IMR-90 (cell line): ENCODE measurements around the gene B3GLCT. TPM values are rescaled to one million over a fixed set of nuclear protein-coding genes. Genes with fewer than 3 reads are reported as not detected.

Source experiments
- ATAC-seq: fragments of 200-7000 bp; cut with Tn5 transposase; 2 replicates; pipeline ENCODE4 v1.9.1; 2020; ENCODE audit warnings: low read depth, mild to moderate bottlenecking, moderate library complexity
- BruUV-seq: library from RNA; stranded (reverse); fragments of 400-500 nt; replicated peaks from 2 replicates; lab custom pipeline; 2021; lab: Mats Ljungman, UMichigan
- CTCF ChIA-PET: fragments of 300-600 bp; formaldehyde crosslinking; extraction: SDS; loops from one replicate; lab custom pipeline; 2021; ENCODE audit warnings: antibody characterized with exemption; lab: Yijun Ruan, JAX
- POLR2A ChIA-PET: fragments of 300-600 bp; sonication (Branson Sonifier 250); formaldehyde crosslinking; loops from one replicate; lab custom pipeline; 2022; ENCODE audit warnings: antibody characterized with exemption; ENCODE audit not compliant: unreplicated experiment; lab: Charles Lee
- DNase-seq: peaks from one replicate; pipeline ENCODE4 v3.0.0; 2013
- H2AFZ ChIP-seq: replicated peaks from 2 replicates; pipeline ENCODE3; 2013; ENCODE audit warnings: low read length, mild to moderate bottlenecking; ENCODE audit not compliant: poor library complexity
- H2AK5ac ChIP-seq: 2 replicates; pipeline ENCODE4 v1.6.1; 2013; ENCODE audit warnings: low read depth, low read length, inconsistent platforms
- H2AK9ac ChIP-seq: replicated peaks from 2 replicates; pipeline ENCODE3; 2013; ENCODE audit warnings: mild to moderate bottlenecking, low read depth, low read length, moderate library complexity; ENCODE audit not compliant: poor library complexity
- H2BK120ac ChIP-seq: 2 replicates; pipeline ENCODE4 v1.6.1; 2013; ENCODE audit warnings: low read depth, low read length, inconsistent platforms
- H2BK15ac ChIP-seq: 3 replicates; pipeline ENCODE4 v1.6.1; 2013; ENCODE audit warnings: low read depth, low read length, inconsistent platforms
- H2BK20ac ChIP-seq: 2 replicates; pipeline ENCODE4 v1.6.1; 2013; ENCODE audit warnings: low read depth, mild to moderate bottlenecking, inconsistent platforms, low read length, moderate library complexity
- H2BK5ac ChIP-seq: 2 replicates; pipeline ENCODE4 v1.6.1; 2013; ENCODE audit warnings: mild to moderate bottlenecking, low read depth, low read length, inconsistent platforms; ENCODE audit not compliant: poor library complexity, severe bottlenecking
- H3K14ac ChIP-seq: replicated peaks from 2 replicates; pipeline ENCODE4 v1.6.1; 2013; ENCODE audit warnings: low read depth, low read length, inconsistent platforms
- H3K18ac ChIP-seq: 2 replicates; pipeline ENCODE4 v1.6.1; 2013; ENCODE audit warnings: low read depth, low read length, control low read depth
- H3K23ac ChIP-seq: 2 replicates; pipeline ENCODE4 v1.6.1; 2013; ENCODE audit warnings: low read depth, low read length, inconsistent platforms
- H3K27ac ChIP-seq: 2 replicates; pipeline ENCODE4 v1.5.1; 2013; ENCODE audit warnings: mild to moderate bottlenecking, control low read depth, low read length; ENCODE audit not compliant: insufficient read depth
- H3K27me3 ChIP-seq: 2 replicates; pipeline ENCODE4 v1.6.1; 2013; ENCODE audit warnings: low read length; ENCODE audit not compliant: control insufficient read depth, insufficient read depth
- H3K36me3 ChIP-seq: 2 replicates; pipeline ENCODE4 v1.6.1; 2013; ENCODE audit warnings: low read length, mixed read lengths; ENCODE audit not compliant: control insufficient read depth, insufficient read depth
- H3K4ac ChIP-seq: 2 replicates; pipeline ENCODE4 v1.6.1; 2013; ENCODE audit warnings: low read depth, low read length, inconsistent platforms
- H3K4me1 ChIP-seq: 2 replicates; pipeline ENCODE4 v1.6.1; 2013; ENCODE audit warnings: low read length, mixed read lengths; ENCODE audit not compliant: control insufficient read depth, insufficient read depth
- H3K4me2 ChIP-seq: 2 replicates; pipeline ENCODE4 v1.6.1; 2013; ENCODE audit warnings: low read depth, mild to moderate bottlenecking, control low read depth, low read length, moderate library complexity
- H3K4me3 ChIP-seq: 2 replicates; pipeline ENCODE4 v1.5.1; 2013; ENCODE audit warnings: low read depth, mild to moderate bottlenecking, control low read depth, low read length, moderate library complexity; ENCODE audit not compliant: insufficient read depth
- H3K56ac ChIP-seq: 2 replicates; pipeline ENCODE4 v1.6.1; 2013; ENCODE audit warnings: low read length, inconsistent platforms; ENCODE audit not compliant: insufficient read depth; ENCODE audit errors: extremely low read depth
- H3K79me1 ChIP-seq, 2 experiments: 2 replicates each; pipeline ENCODE4 v1.6.1; 2013; ENCODE audit warnings: low read length in 2 of 2, inconsistent platforms in 1 of 2, low read depth in 1 of 2
- H3K9ac ChIP-seq: 2 replicates; pipeline ENCODE4 v1.6.1; 2013; ENCODE audit warnings: low read depth, low read length, control low read depth
- H3K9me1 ChIP-seq: 2 replicates; pipeline ENCODE4 v1.6.1; 2013; ENCODE audit warnings: low read length, inconsistent platforms; ENCODE audit not compliant: insufficient read depth
- H3K9me3 ChIP-seq: 2 replicates; pipeline ENCODE4 v1.6.1; 2013; ENCODE audit warnings: low read length; ENCODE audit not compliant: control insufficient read depth, insufficient read depth
- H4K20me1 ChIP-seq: 2 replicates; pipeline ENCODE4 v1.6.1; 2013; ENCODE audit warnings: low read length, inconsistent platforms; ENCODE audit not compliant: insufficient read depth
- H4K5ac ChIP-seq: 2 replicates; pipeline ENCODE4 v1.6.1; 2013; ENCODE audit warnings: mild to moderate bottlenecking, low read depth, low read length, control low read depth
- H4K8ac ChIP-seq, 2 experiments: 2 replicates each; pipeline ENCODE4 v1.6.1; 2013; ENCODE audit warnings: low read depth in 2 of 2, low read length in 2 of 2, control low read depth in 1 of 2, inconsistent platforms in 1 of 2
- H4K91ac ChIP-seq: 2 replicates; pipeline ENCODE4 v1.6.1; 2013; ENCODE audit warnings: low read depth, low read length, inconsistent platforms; ENCODE audit not compliant: insufficient read depth
- BHLHE40 ChIP-seq: fragments of 150-350 bp; IDR thresholded peaks from 2 replicates; pipeline ENCODE4 v1.6.1; 2016; ENCODE audit warnings: mild to moderate bottlenecking, low read depth, low read length
- CEBPB ChIP-seq: IDR thresholded peaks from 2 replicates; pipeline ENCODE4 v1.6.1; 2012; ENCODE audit warnings: low read depth, low read length, improper control_type of control experiment
- CHD1 ChIP-seq: IDR thresholded peaks from 2 replicates; pipeline ENCODE4 v1.6.1; 2012; ENCODE audit warnings: low read depth, low read length, improper control_type of control experiment
- CTCF ChIP-seq: conservative IDR thresholded peaks from 2 replicates; pipeline ENCODE4 v1.5.1; 2012; ENCODE audit warnings: mild to moderate bottlenecking, low read depth, low read length, improper control_type of control experiment
- ELK1 ChIP-seq: fragments of 150-350 bp; IDR thresholded peaks from 2 replicates; pipeline ENCODE4 v1.6.1; 2016; ENCODE audit warnings: low read depth, mild to moderate bottlenecking, low read length, moderate library complexity, borderline replicate concordance
- FOS ChIP-seq: fragments of 150-350 bp; IDR thresholded peaks from 2 replicates; pipeline ENCODE4 v1.6.1; 2016; ENCODE audit warnings: low read depth, low read length
- MAZ ChIP-seq: IDR thresholded peaks from 2 replicates; pipeline ENCODE4 v1.6.1; 2012; ENCODE audit warnings: low read depth, mild to moderate bottlenecking, low read length, improper control_type of control experiment, moderate library complexity, borderline replicate concordance
- NFE2L2 ChIP-seq: fragments of 150-350 bp; IDR thresholded peaks from 2 replicates; pipeline ENCODE4 v1.6.1; 2016; ENCODE audit warnings: low read depth, mild to moderate bottlenecking, low read length
- POLR2A ChIP-seq: IDR thresholded peaks from 2 replicates; pipeline ENCODE4 v1.6.1; 2012; ENCODE audit warnings: mild to moderate bottlenecking, low read depth, low read length
- RAD21 ChIP-seq: IDR thresholded peaks from 2 replicates; pipeline ENCODE4 v1.6.1; 2012; ENCODE audit warnings: low read length, improper control_type of control experiment
- RCOR1 ChIP-seq: IDR thresholded peaks from 2 replicates; pipeline ENCODE4 v1.6.1; 2012; ENCODE audit warnings: mild to moderate bottlenecking, low read length, improper control_type of control experiment; ENCODE audit not compliant: insufficient replicate concordance
- RFX5 ChIP-seq: IDR thresholded peaks from 2 replicates; pipeline ENCODE4 v1.8.0; 2012; ENCODE audit warnings: low read depth, mild to moderate bottlenecking, low read length, moderate library complexity
- WGBS, 2 experiments: methylation state at CpG; one replicate each; pipeline versions ENCODE4 v1.1.5 to v1.1.7; 2013; ENCODE audit warnings: missing lambda C conversion rate in 2 of 2; ENCODE audit not compliant: insufficient read length in 1 of 2; ENCODE audit errors: extremely low coverage in 2 of 2; 5-methylcytosine and 5-hydroxymethylcytosine counted together
- dilution Hi-C: fragments of 300-500 bp; cut with HindIII; formaldehyde crosslinking; loops from one replicate; pipeline ENCODE4 v1.14.3; 2018; ENCODE audit warnings: low sequenced_read_pairs; ENCODE audit not compliant: unreplicated experiment
- in situ Hi-C: fragments of 300-500 bp; cut with MboI; formaldehyde crosslinking; loops from 3 replicates; pipeline ENCODE4 v1.14.3; 2019; ENCODE audit warnings: low sequenced_read_pairs, inconsistent platforms, mixed read lengths
- intact Hi-C: fragments of 100-400 bp; cut with micrococcal nuclease; formaldehyde crosslinking; loops from 2 replicates; pipeline ENCODE4 v1.10.0; 2022
- polyA plus RNA-seq, 3 experiments: library from polyadenylated mRNA; depleted of rRNA; stranded (reverse); fragments of >200 nt; gene quantifications; 2 replicates each; pipeline ENCODE4 v1.2.3, GENCODE V29; 2012; ENCODE audit warnings: low replicate concordance in 1 of 3
- total RNA-seq: library from RNA; depleted of rRNA; stranded (reverse); fragments of >200 nt; gene quantifications from 2 replicates; pipeline ENCODE4 v1.2.3, GENCODE V29; 2012
- TF ChIP-seq, protein P1 (sequence below): fragments of 150-350 bp; IDR thresholded peaks from 2 replicates; pipeline ENCODE4 v1.6.1; 2017; ENCODE audit warnings: mild to moderate bottlenecking, antibody characterized with exemption, low read length, low read depth

B3GLCT gene
- total and polyA plus RNA-seq, 2 of the 4 experiments (the other 2 are of a cell fraction): 2.0 to 4.5 TPM

- no peak overlapping the region for H4K91ac ChIP-seq
- H3K36me3 ChIP-seq: no peaks in the 10 kb centered on the region
- no peaks in the 10 kb centered on the region for H3K4me1 ChIP-seq
- no peak overlapping the region for H2BK15ac ChIP-seq
- TF ChIP-seq RCOR1 (no peak), BHLHE40 (no peak), ELK1 (no peak), CHD1 (no peak), CTCF (no peak), RAD21 (no peak), POLR2A (no peak), RFX5 (no peak), CEBPB (no peak), FOS (no peak), MAZ (no peak), NFE2L2 (no peak)
- TF ChIP-seq, protein P1, sequence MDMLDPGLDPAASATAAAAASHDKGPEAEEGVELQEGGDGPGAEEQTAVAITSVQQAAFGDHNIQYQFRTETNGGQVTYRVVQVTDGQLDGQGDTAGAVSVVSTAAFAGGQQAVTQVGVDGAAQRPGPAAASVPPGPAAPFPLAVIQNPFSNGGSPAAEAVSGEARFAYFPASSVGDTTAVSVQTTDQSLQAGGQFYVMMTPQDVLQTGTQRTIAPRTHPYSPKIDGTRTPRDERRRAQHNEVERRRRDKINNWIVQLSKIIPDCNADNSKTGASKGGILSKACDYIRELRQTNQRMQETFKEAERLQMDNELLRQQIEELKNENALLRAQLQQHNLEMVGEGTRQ: no peak
- intact Hi-C loops: no loop called here
- H3K4me3 ChIP-seq: no peak overlapping the region
- H3K14ac ChIP-seq: no peak overlapping the region
- no peak overlapping the region for H2BK5ac ChIP-seq
- no peaks in the 10 kb centered on the region for H3K9me3 ChIP-seq
- no peak overlapping the region for H3K18ac ChIP-seq
- H3K23ac ChIP-seq: no peak overlapping the region
- no peak overlapping the region for H3K56ac ChIP-seq
- no peak overlapping the region for H2AFZ ChIP-seq
- H3K9ac ChIP-seq: no peak overlapping the region
- 0 out of 4 replicates have a peak, but pooled peaks cover 0 to 4% of the 10 kb centered on the region in 2 experiments for H3K79me1 ChIP-seq
- H2BK20ac ChIP-seq: no peak overlapping the region
- no peak overlapping the region for H4K8ac ChIP-seq
- H3K27ac ChIP-seq: no peak overlapping the region
- H3K27me3 ChIP-seq: peaks cover 7% of the 10 kb centered on the region
- POLR2A ChIA-PET: no interaction called here
- no peak overlapping the region for H3K4ac ChIP-seq
- CTCF ChIA-PET: interaction anchor here (1.4 kb wide), 1 partner anchor 22 kb away, joined by 7 read pairs; no protein-coding TSS in a partner anchor
- no peak overlapping the region for H3K4me2 ChIP-seq
- no peak overlapping the region for H2AK9ac ChIP-seq
- no peak for ATAC-seq
- no CpG with 5 or more reads among the region's 4 CpGs for WGBS, 2 experiments
- H2AK5ac ChIP-seq: no peak overlapping the region
- H4K5ac ChIP-seq: no peak overlapping the region
- no peaks in the 10 kb centered on the region for H4K20me1 ChIP-seq
- no peaks in the 10 kb centered on the region for H3K9me1 ChIP-seq
- DNase-seq: no peak
- dilution Hi-C loops: no loop called here
- no TSS peak for BruUV-seq
- in situ Hi-C loops: no loop called here
- H2BK120ac ChIP-seq: no peak overlapping the region
Observed at GRCh38 chr13:31195616-31196015, 4.2 kb upstream of the B3GLCT start.
